ENCODE results near the gene NR1D2. TPM values are rescaled to one million over a fixed set of nuclear protein-coding genes. Genes with fewer than 3 reads are reported as not detected.
"Not testable (repeated sequence)": the region's sequence is repeated elsewhere in the genome, so short reads cannot be mapped to it uniquely, and the experiment has no call there.

NR1D2 gene
- polyA plus RNA-seq, 1 donor, result 14.1 TPM

GRCh38 chr3:24003466-24003865, 58.4 kb downstream of the NR1D2 start:
- Histone ChIP-seq H3K4me3 (ENCODE audit: low read length) (no peak overlapping the region), H3K9me3 (ENCODE audit: control insufficient read depth, low read depth, low read length) (no peaks in the 10 kb centered on the region), H3K27me3 (ENCODE audit: control insufficient read depth, insufficient read depth, low read length) (no peaks in the 10 kb centered on the region), H3K27ac (ENCODE audit: low read length) (no peak overlapping the region), H3K4me1 (ENCODE audit: control insufficient read depth, insufficient read depth, low read length) (no peaks in the 10 kb centered on the region), H3K36me3 (ENCODE audit: control insufficient read depth, insufficient read depth, low read length) (no peaks in the 10 kb centered on the region)
- no peak for DNase-seq
- 100% methylated on average over 2 of the region's 3 CpGs for WGBS (ENCODE audit: insufficient coverage, low lambda C conversion rate)

- Histone ChIP-seq H3K27me3 (ENCODE audit: control insufficient read depth, insufficient read depth, low read length) (no peaks in the 10 kb centered on the region), H3K4me3 (ENCODE audit: low read length) (no peak overlapping the region), H3K9me3 (ENCODE audit: control insufficient read depth, low read depth, low read length) (no peaks in the 10 kb centered on the region), H3K4me1 (ENCODE audit: control insufficient read depth, insufficient read depth, low read length) (no peaks in the 10 kb centered on the region), H3K27ac (ENCODE audit: low read length) (no peak overlapping the region), H3K36me3 (ENCODE audit: control insufficient read depth, insufficient read depth, low read length) (no peaks in the 10 kb centered on the region)
- WGBS (ENCODE audit: insufficient coverage, low lambda C conversion rate), result no CpG with 5 or more reads among the region's 4 CpGs
- no peak for DNase-seq
Observed at GRCh38 chr3:24004171-24004938, 59.3 kb downstream of the NR1D2 start.

- no peak for DNase-seq
- 93% methylated on average over 2 of the region's 8 CpGs for WGBS (ENCODE audit: insufficient coverage, low lambda C conversion rate)
- H3K27me3 ChIP-seq (ENCODE audit: control insufficient read depth, insufficient read depth, low read length), result no peaks in the 10 kb centered on the region
- H3K36me3 ChIP-seq (ENCODE audit: control insufficient read depth, insufficient read depth, low read length), result no peaks in the 10 kb centered on the region
- no peaks in the 10 kb centered on the region for H3K9me3 ChIP-seq (ENCODE audit: control insufficient read depth, low read depth, low read length)
- no peak overlapping the region for H3K27ac ChIP-seq (ENCODE audit: low read length)
- H3K4me1 ChIP-seq (ENCODE audit: control insufficient read depth, insufficient read depth, low read length), result no peaks in the 10 kb centered on the region
- H3K4me3 ChIP-seq (ENCODE audit: low read length), result no peak overlapping the region
Observed at GRCh38 chr3:24005669-24006068, 60.6 kb downstream of the NR1D2 start.

- H3K4me3 ChIP-seq (ENCODE audit: low read length); H3K27ac ChIP-seq (ENCODE audit: low read length): not testable (repeated sequence)
Observed at GRCh38 chr3:24010834-24011233, 65.7 kb downstream of the NR1D2 start.

GRCh38 chr3:24012589-24013269, 67.6 kb downstream of the NR1D2 start:
- no CpG with 5 or more reads among the region's 2 CpGs for WGBS (ENCODE audit: insufficient coverage, low lambda C conversion rate)
- Histone ChIP-seq H3K4me1 (ENCODE audit: control insufficient read depth, insufficient read depth, low read length) (no peaks in the 10 kb centered on the region), H3K27me3 (ENCODE audit: control insufficient read depth, insufficient read depth, low read length) (no peaks in the 10 kb centered on the region), H3K27ac (ENCODE audit: low read length) (no peak overlapping the region), H3K4me3 (ENCODE audit: low read length) (no peak overlapping the region), H3K36me3 (ENCODE audit: control insufficient read depth, insufficient read depth, low read length) (no peaks in the 10 kb centered on the region), H3K9me3 (ENCODE audit: control insufficient read depth, low read depth, low read length) (no peaks in the 10 kb centered on the region)
- no peak for DNase-seq

More at GRCh38 chr3:24010834-24011233, 65.7 kb downstream of the NR1D2 start:
- not testable (repeated sequence) for H3K36me3 ChIP-seq (ENCODE audit: control insufficient read depth, insufficient read depth, low read length); DNase-seq; H3K27me3 ChIP-seq (ENCODE audit: control insufficient read depth, insufficient read depth, low read length); H3K9me3 ChIP-seq (ENCODE audit: control insufficient read depth, low read depth, low read length); H3K4me1 ChIP-seq (ENCODE audit: control insufficient read depth, insufficient read depth, low read length)
- WGBS (ENCODE audit: insufficient coverage, low lambda C conversion rate), result 80% methylated on average over 1 of the region's 8 CpGs

- H3K27ac ChIP-seq (ENCODE audit: low read length), result no peak overlapping the region
- H3K4me1 ChIP-seq (ENCODE audit: control insufficient read depth, insufficient read depth, low read length), result no peaks in the 10 kb centered on the region
- no peaks in the 10 kb centered on the region for H3K9me3 ChIP-seq (ENCODE audit: control insufficient read depth, low read depth, low read length)
- no peaks in the 10 kb centered on the region for H3K27me3 ChIP-seq (ENCODE audit: control insufficient read depth, insufficient read depth, low read length)
- no peak for DNase-seq
- no peak overlapping the region for H3K4me3 ChIP-seq (ENCODE audit: low read length)
- H3K36me3 ChIP-seq (ENCODE audit: control insufficient read depth, insufficient read depth, low read length), result no peaks in the 10 kb centered on the region
Observed at GRCh38 chr3:24017305-24017704, 72.2 kb downstream of the NR1D2 start.

- WGBS (ENCODE audit: insufficient coverage, low lambda C conversion rate), result no CpG with 5 or more reads among the region's 26 CpGs
- Histone ChIP-seq H3K36me3 (ENCODE audit: control insufficient read depth, insufficient read depth, low read length) (no peaks in the 10 kb centered on the region), H3K9me3 (ENCODE audit: control insufficient read depth, low read depth, low read length) (no peaks in the 10 kb centered on the region), H3K4me3 (ENCODE audit: low read length) (no peak overlapping the region), H3K27me3 (ENCODE audit: control insufficient read depth, insufficient read depth, low read length) (no peaks in the 10 kb centered on the region), H3K4me1 (ENCODE audit: control insufficient read depth, insufficient read depth, low read length) (no peaks in the 10 kb centered on the region), H3K27ac (ENCODE audit: low read length) (no peak overlapping the region)
- DNase-seq, result no peak
Observed at GRCh38 chr3:24018784-24019570, 73.9 kb downstream of the NR1D2 start.

- Histone ChIP-seq H3K9me3 (ENCODE audit: control insufficient read depth, low read depth, low read length) (no peaks in the 10 kb centered on the region), H3K27ac (ENCODE audit: low read length) (no peak overlapping the region), H3K36me3 (ENCODE audit: control insufficient read depth, insufficient read depth, low read length) (no peaks in the 10 kb centered on the region), H3K4me1 (ENCODE audit: control insufficient read depth, insufficient read depth, low read length) (no peaks in the 10 kb centered on the region), H3K27me3 (ENCODE audit: control insufficient read depth, insufficient read depth, low read length) (no peaks in the 10 kb centered on the region), H3K4me3 (ENCODE audit: low read length) (no peak overlapping the region)
- DNase-seq, result no peak
- WGBS (ENCODE audit: insufficient coverage, low lambda C conversion rate), result no CpG with 5 or more reads among the region's 4 CpGs
Observed at GRCh38 chr3:24019585-24019984, 74.5 kb downstream of the NR1D2 start.

GRCh38 chr3:24020036-24020691, 75.1 kb downstream of the NR1D2 start:
- Histone ChIP-seq H3K27me3 (ENCODE audit: control insufficient read depth, insufficient read depth, low read length) (no peaks in the 10 kb centered on the region), H3K9me3 (ENCODE audit: control insufficient read depth, low read depth, low read length) (no peaks in the 10 kb centered on the region), H3K36me3 (ENCODE audit: control insufficient read depth, insufficient read depth, low read length) (no peaks in the 10 kb centered on the region), H3K4me3 (ENCODE audit: low read length) (no peak overlapping the region), H3K4me1 (ENCODE audit: control insufficient read depth, insufficient read depth, low read length) (no peaks in the 10 kb centered on the region), H3K27ac (ENCODE audit: low read length) (no peak overlapping the region)
- WGBS (ENCODE audit: insufficient coverage, low lambda C conversion rate), result 80% methylated on average over 2 of the region's 20 CpGs
- no peak for DNase-seq

- Histone ChIP-seq H3K9me3 (ENCODE audit: control insufficient read depth, low read depth, low read length) (no peaks in the 10 kb centered on the region), H3K36me3 (ENCODE audit: control insufficient read depth, insufficient read depth, low read length) (no peaks in the 10 kb centered on the region), H3K27me3 (ENCODE audit: control insufficient read depth, insufficient read depth, low read length) (no peaks in the 10 kb centered on the region), H3K27ac (ENCODE audit: low read length) (no peak overlapping the region), H3K4me1 (ENCODE audit: control insufficient read depth, insufficient read depth, low read length) (no peaks in the 10 kb centered on the region), H3K4me3 (ENCODE audit: low read length) (no peak overlapping the region)
- no CpG with 5 or more reads among the region's 3 CpGs for WGBS (ENCODE audit: insufficient coverage, low lambda C conversion rate)
- DNase-seq, result no peak
Observed at GRCh38 chr3:24023197-24023596, 78.1 kb downstream of the NR1D2 start.
